Measurements from ENCODE around the gene TXK.

TXK gene

GRCh38 chr4:48121180-48121579 is 12.9 kb downstream of the TXK start:
- no peak overlapping the region for H3K4me3 ChIP-seq (replicated peaks; ENCODE audit: low read depth, low read length)
- no peak for TF ChIP-seq CTCF (IDR thresholded peaks at IDR 0.05; ENCODE audit: low read depth, low read length, missing control alignments)
- DNase-seq (ENCODE audit: extremely low read depth, low read depth), result no peak

GRCh38 chr4:48120132-48120531 is 13.9 kb downstream of the TXK start:
- no peak overlapping the region for H3K4me3 ChIP-seq (replicated peaks; ENCODE audit: low read depth, low read length)
- no peak for TF ChIP-seq CTCF (IDR thresholded peaks at IDR 0.05; ENCODE audit: low read depth, low read length, missing control alignments)
- DNase-seq (ENCODE audit: extremely low read depth, low read depth), result no peak

GRCh38 chr4:48119646-48120045 is 14.4 kb downstream of the TXK start:
- no peak overlapping the region for H3K4me3 ChIP-seq (replicated peaks; ENCODE audit: low read depth, low read length)
- no peak for TF ChIP-seq CTCF (IDR thresholded peaks at IDR 0.05; ENCODE audit: low read depth, low read length, missing control alignments)
- no peak for DNase-seq (ENCODE audit: extremely low read depth, low read depth)

GRCh38 chr4:48118081-48118480 is 16.0 kb downstream of the TXK start:
- no peak overlapping the region for H3K4me3 ChIP-seq (replicated peaks; ENCODE audit: low read depth, low read length)
- no peak for DNase-seq (ENCODE audit: extremely low read depth, low read depth)
- TF ChIP-seq CTCF (IDR thresholded peaks at IDR 0.05; ENCODE audit: low read depth, low read length, missing control alignments), result no peak

GRCh38 chr4:48116582-48116981 is 17.5 kb downstream of the TXK start:
- DNase-seq (ENCODE audit: extremely low read depth, low read depth), result no peak
- no peak for TF ChIP-seq CTCF (IDR thresholded peaks at IDR 0.05; ENCODE audit: low read depth, low read length, missing control alignments)
- H3K4me3 ChIP-seq (replicated peaks; ENCODE audit: low read depth, low read length), result no peak overlapping the region

GRCh38 chr4:48114412-48114811 is 19.6 kb downstream of the TXK start:
- H3K4me3 ChIP-seq (replicated peaks; ENCODE audit: low read depth, low read length), result no peak overlapping the region
- TF ChIP-seq CTCF (IDR thresholded peaks at IDR 0.05; ENCODE audit: low read depth, low read length, missing control alignments), result no peak

GRCh38 chr4:48112017-48112667 is 21.9 kb downstream of the TXK start:
- TF ChIP-seq CTCF (IDR thresholded peaks at IDR 0.05; ENCODE audit: low read depth, low read length, missing control alignments), result no peak
- DNase-seq (ENCODE audit: extremely low read depth, low read depth), result no peak
- H3K4me3 ChIP-seq (replicated peaks; ENCODE audit: low read depth, low read length), result no peak overlapping the region

More at GRCh38 chr4:48114412-48114811, 19.6 kb downstream of the TXK start:
- DNase-seq (ENCODE audit: extremely low read depth, low read depth), result no peak
